ENCODE results near the gene SLC7A8.
"Not testable (repeated sequence)": the region's sequence is repeated elsewhere in the genome, so short reads cannot be mapped to it uniquely, and the experiment has no call there.

Gene SLC7A8

DNA sequence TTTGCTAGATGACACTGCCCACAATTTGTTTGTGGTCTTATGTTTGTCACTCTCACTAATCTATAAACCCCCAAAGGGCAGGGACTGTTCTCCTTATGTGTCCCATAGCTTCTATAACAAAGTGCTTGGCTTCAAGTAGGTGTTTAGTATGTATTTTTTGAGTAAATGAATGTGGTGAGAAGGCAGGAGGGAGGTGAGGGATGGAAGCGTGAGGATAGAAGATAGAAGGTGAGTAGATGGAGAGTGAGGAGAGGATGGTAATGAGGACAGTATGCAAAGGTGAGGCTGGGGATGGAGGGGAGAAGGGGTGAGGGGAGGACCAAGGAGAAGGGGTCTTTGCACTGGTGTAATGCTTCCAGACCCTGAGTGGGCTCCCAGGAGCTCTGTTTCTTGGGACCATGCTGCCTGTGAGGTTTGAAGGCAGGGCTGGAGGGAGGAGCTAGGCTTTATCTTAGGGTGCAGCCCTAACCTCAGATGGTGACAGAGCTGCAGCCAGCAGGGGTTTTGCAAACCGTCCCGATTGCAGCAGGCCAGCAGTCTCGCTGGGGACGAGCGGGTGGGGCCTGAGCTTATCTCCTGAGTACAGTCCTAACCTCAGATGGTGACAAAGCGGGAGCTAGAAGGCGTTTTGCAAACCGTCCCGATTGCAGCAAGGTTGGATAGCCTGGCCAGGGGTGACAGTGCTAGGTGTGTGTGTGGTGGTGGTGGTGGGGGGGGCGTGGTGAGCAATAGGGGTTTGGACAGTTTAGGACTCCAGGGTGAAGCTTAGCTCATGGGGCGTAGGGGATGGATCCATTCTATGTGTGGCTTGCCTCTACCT lies 70.9 kb downstream of the SLC7A8 start:
- DNase-seq: no peak

DNA sequence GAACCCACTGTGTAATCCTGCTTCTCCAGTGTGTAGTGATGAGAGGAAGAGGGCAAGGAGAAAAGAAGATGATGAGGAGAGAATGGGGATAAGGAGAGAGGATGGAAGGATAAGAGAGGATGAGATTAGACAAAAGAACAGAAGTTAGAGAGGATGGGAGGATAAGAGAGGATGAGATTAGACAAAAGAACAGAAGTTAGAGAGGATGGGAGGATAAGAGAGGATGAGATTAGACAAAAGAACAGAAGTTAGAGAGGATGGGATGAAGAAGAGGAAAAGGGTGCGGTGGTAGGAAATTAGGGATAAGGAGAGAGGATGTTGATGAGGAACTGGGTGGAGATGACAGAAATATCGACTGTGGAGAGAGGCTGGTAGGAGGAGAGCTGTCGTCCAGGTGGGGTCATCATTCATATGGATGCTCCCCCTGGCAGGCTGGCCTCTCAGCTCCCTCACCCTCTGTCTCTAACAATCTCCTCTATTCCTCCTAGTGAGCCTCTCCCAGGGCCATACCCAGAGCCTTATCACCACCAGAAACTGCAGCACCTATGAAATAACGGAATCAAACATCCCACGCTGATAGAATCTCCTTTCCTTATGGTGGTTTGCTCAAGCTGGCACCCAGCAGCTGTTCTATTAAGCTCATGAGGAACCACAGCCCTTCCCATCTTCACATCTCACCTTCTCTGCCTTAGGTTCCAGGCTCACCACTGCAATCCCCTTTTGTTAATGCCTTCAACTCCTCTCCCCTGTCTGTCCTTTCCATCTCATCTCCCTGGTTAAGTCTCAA lies 72.7 kb downstream of the SLC7A8 start:
- no peak for DNase-seq

DNA sequence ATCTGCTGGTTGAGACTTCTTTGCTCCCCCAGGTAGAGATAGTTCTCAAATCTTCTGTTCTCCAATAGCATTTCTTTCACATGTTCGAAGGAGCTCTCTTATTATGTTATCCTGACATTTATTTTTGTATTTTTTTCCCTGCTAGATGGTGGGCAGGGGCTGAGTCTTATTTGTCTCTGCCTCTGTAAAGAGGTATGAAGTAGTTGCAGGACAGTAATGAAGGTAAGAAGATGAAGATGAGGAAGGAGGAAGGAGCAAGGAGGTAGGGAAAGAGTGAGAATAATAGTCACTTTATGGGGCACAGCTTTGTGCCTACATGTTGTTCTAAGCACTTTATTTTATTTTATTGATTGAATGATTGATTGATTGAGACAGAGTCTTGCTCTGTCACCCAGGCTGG lies 73.7 kb downstream of the SLC7A8 start:
- no peak for DNase-seq

DNA sequence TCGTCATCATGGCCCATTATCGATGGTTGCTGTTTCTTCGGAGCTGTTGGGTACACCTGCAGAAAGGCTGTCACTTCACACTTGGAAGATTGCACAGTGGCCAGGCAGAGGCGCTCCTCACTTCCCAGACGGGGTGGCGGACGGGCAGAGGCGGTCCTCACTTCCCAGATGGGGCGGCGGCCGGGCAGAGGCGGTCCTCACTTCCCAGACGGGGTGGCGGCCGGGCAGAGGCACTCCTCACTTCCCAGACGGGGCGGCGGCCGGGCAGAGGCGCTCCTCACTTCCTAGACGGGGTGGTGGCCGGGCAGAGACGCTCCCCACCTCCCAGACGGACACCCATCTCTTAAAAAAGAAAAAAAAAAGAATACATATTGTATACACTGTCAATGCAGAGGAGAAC lies 75.3 kb downstream of the SLC7A8 start:
- not testable (repeated sequence) for DNase-seq

DNA sequence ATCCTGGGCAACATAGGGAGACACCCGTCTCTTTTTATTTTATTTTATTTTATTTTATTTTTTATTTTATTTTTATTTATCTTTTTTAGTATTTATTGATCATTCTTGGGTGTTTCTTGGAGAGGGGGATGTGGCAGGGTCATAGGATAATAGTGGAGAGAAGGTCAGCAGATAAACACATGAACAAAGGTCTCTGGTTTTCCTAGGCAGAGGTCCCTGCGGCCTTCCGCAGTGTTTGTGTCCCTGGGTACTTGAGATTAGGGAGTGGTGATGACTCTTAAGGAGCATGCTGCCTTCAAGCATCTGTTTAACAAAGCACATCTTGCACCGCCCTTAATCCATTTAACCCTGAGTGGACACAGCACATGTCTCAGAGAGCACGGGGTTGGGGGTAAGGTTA lies 75.8 kb downstream of the SLC7A8 start:
- not testable (repeated sequence) for DNase-seq

DNA sequence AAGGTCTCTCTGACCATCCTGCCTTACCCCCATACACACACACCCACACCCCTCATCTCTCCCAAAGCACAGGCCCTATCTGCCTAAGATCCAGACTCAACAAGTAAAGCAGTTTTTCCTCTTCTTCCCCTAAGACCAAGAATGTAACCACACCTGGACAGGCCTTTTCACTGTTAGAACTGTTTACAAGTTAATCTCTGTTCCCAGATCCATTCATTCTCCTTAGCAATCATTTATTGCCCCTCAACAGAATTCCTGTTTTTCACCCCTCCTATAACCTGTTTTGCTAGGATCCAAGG lies 76.8 kb downstream of the SLC7A8 start:
- no peak for DNase-seq

DNA sequence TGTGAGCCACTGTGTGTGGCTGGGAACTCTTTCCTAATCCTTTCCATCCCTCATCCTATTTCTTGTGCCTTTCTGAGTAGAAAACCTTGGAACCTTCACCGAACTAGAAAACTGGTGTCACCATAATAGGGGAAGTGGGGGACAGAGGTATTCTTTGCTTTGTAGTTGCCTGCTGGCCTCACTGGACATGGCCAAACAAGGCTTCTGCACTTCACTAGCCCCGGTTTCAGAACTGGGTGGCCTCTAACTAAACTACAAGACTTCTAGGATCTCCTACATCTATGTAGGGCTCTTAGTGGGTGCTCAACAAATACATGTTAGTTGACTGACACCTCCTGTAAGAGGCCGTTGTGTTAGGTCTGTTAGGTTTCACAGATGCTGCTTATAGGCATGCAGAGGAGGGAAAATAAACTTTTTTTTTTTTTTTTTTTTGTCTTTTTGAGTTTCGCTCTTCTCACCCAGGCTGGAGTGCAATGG lies 78.1 kb downstream of the SLC7A8 start:
- no peak for DNase-seq

DNA sequence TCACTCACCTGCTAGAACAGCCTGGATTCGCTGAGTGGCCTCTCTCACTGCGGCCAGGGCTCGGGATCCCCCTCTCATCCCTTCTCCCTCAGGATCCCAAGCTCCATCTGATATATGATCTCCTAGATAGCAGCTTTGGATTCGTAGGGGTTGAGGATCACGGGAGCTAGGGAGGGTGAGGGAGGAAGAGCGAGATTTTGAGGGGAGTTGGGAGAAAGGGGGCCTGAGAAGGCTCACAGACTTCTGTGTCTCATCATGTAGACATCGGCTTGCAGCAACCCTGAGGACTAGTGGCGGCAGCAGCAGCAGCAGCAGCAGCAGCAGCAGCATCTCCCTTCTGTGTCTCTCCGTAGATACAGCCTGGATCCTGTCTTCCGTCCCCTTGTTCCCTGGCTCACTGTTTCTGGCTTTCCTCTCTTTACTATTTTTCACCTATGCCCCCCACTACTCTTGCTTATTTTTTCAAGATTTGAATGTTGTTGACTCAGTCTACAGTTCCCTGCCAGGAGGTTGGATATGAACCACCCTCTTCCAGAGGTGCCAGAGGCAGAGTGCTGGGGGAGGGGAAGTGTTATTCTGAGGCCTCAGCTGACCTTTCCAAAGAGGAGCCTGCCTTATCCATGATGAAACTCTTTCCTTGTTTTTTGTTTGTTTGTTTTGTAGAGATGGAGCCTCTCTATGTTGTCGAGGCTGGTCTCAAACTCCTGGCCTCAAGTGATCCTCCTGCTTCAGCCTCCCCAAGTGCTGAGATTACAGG lies 78.7 kb downstream of the SLC7A8 start, which contains the start of gene CIROP:
TSS of gene CIROP (minus strand) at position 399 of the 757 bp plus-strand sequence. CDS start at position 330, 69 bp downstream.
- DNase-seq: no peak

DNA sequence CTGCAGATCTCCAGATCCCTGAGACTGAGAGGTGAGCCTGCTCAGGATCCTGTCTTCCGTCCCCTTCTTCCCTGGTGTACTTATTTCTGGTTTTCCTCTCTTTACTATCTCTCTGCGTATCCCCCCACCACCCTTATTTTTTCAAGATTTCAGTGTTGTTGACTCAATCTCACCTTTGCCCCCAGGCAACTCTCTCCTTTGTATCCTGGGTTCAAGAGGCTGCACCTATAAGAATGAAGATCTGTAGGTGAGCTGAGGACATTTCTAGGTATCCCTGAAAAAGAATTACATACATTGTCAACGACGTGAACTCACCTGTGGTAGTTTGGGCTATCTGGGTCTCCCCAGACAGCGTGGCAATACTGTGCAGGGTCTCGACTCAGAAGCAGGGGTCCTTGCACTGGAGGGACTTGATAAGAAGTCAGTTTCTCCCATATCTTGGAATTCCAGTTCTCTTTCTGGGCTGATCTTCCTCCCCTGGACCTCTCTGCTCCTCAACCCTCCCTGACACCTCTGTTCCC lies 79.3 kb downstream of the SLC7A8 start:
- no peak for DNase-seq

DNA sequence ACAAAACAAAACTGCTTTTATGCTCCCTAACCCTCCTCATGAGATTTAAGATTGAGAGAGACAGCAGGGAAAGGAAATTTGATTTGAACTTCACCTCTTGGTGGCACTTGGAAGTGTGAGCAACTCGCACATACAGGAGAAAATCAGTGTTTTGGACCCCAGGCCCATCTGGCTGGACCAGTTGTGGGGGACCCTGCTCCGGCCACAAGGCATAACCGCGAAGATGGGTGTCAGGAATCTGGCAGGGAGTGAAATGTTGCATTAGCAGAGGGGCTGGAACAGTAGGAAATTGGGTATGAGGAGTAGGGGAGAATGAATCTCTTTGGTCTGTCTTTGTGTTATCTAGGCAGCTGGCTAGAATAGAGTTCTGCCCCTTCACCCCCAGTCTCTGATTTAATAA lies 79.9 kb downstream of the SLC7A8 start:
- DNase-seq: no peak

DNA sequence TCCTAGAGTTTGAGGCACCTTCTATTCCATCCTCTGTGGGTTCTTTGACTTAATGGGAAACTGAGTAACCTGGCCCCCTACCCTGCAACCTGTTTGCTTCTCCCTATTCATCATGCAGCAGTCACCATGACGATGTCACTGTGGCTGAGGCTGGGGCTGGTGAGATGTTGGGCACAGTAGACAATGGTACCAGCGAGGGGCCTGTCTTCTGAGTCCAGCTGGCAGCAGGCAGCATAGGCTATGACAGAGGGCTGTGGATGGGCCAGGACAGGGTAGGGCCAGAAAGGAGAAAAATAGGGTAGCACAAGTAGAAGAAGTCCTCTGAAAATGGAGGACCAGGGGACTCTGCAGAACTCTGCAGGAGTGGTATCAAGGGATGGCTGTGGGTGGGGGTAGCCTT lies 80.7 kb downstream of the SLC7A8 start:
- DNase-seq: no peak

DNA sequence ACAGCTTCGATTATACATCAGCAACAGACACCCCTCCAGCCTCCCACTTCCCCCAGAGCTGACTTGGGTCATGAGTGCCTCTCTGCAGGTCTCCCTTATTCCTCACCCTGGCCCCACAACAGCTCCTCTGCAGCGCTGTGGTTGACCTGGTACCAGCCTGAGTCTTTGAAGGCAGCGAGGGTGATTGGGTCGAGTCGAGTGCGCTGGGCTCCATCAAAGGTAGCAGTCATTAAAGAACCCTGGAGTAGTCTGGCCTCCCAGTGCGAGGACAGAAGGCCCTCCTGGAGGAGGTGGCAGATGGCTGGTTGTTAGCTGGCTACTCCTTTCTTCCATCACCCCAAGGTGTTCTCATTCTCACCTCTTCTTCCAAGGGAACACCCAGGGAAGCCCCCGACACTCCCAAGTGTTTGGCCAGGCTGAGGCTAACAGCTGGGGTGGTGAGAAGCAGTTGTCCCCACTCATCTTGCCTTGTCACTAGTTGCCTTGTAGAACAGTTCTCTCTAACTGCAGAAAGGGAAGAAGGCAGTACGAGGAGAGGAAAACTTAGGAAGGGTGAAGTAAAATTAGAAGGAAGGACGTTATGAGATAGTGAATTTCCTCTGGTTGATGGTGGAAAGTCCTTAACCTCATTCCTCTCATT lies 81.4 kb downstream of the SLC7A8 start:
- no peak for DNase-seq

DNA sequence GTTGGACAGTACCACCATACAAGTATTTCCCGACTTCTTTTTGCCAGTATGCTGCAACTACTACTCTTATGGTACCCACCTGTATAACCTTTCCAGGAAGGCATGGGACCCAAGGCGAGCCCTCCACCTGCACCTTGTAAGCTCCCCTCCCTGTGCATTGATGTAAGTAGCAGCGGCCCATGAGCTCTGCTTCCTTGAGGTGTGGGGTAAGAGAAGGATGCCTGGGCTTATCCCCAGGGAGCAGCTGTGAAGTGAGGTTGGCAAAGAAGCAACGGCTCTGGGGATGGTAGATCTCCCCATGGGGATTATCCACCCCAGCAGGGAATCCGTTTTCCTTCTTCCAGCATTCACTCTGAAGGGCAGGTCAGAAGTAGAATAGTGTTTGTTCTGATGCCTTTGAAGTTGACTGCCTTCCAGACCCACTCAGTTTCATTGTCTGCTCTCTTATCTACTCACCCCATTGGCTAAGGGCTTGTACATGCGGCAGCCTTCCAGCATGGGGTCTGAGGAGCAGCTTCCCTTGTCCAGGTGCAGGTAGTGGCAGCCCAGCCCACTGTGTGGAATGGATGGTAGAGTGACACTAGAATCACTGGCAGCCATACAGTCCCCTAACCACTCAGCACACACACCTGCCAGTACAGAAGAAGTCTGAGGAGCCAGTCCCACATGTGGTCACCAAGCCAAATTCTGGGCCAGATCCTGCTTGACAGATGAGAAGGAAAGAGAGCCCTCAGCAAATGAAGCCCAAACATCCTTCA lies 82.1 kb downstream of the SLC7A8 start:
- DNase-seq: no peak

DNA sequence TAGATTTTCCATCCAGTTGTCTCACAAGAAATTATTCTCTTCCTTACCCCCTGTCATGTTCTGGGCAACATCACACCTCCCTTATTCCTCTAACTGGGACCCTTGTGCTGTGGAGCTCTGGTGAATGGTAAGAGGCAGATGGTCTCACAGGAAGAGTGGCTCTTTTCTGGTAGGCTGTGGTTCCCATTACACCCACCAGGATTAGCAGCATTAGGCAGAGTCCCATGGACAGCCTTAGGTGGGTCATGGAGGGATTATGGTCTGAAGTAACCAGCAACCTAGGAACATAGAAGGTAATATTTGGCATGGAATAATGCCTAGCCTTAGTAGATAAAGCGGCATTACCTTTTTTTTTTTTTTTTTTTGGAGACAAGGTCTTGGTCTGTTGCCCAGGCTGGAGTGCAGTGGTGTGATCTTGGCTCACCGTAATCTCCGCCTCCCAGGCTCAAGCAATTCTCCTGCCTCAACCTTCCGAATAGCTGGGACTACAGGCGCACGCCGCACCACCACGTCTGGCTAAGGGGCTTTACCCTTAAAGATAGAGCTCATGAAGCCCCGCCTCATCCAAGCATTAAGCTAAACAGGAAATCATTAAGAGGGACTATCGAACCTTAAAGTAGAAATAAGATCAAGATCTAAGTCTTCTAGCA lies 84.1 kb downstream of the SLC7A8 start:
- no peak for DNase-seq

DNA sequence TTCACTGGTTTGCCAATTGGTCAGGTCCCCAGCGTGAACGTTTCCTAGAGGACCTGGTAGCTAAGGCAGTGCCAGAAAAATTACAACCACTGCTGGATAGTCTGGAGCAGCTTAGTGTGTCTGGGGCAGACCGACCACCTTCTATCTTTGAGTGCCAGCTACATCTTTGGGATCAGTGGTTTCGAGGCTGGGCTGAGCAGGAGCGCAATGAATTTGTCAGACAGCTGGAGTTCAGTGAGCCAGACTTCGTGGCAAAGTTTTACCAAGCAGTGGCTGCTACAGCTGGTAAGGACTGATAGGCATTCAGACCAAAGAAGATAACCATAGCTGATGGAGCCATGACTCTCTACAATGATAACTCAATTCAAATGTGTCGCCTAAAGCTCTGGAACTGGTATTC lies 85.7 kb downstream of the SLC7A8 start:
- DNase-seq: no peak

DNA sequence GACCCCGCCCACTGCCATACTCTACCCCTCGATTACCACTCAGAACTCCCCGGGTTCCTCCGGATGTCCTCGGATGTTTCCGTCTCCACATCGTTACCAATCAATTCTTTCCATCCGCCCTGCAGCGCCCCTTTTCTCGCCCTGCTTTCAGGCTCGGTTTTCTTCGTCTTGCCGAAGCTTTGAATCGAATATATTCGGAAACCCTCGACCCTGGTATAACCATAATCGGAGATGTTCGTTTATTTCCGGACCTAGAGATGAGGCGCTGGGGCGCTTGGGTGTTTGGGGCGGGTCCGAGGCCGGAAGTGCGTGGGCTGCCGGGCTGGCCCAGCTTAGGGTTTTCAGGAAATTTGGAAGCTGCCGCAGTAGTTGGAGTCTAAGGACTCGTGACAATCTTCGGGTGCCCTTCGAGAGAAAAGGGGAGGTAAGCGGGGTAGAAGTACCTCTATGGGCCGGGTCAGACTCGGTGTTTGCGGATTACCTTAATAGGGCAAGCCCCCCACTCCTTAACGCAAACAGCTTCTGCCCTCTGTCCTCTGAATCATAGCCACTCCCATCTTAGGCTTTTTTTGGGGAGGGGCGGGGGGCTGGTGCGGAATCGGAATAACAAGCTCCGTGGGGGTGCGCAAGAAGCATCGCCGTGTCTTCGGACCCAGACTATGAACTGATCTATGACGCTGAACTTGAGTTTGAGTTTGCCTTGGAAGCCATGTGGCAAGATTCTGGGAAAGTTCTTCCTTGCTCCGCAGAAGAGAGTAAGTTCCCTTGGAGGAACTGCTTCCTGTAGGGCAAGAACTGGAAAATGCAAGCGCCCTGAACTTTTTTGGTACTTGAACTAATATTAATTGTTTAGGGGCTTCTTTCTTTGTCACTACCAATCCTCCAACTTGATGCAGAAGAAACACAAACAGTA lies 88.0 kb downstream of the SLC7A8 start, which contains the start of gene C14orf119:
TSS of gene C14orf119 (plus strand) at position 310 of the 913 bp plus-strand sequence. CDS start 2,154 bp downstream, outside the sequence.
- no peak for DNase-seq

DNA sequence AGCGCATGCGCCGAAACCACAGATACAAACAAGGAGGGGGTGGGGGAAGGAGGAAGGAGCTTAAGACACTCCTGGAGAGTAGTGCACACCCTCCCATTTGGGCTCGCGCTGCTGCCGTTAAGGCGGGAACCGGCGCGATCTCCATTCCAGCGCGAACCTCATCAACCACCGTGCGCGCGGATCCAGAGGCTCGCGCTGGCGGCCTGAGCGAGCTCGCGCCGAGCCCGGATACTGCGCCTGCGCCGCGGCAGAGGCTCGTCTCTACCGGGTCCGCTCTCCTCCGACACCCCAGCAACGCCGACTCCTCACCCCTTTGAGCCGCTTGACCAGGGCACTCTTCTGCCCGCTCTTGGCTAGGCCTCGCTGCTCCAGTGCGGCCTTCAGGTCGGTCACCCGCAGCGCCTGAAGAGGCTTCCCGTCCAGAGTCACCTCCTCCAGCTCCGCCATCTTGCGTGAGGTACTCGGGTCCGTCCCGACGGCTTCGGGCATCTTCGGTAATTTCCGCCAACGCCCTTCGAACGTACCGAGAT lies 88.7 kb downstream of the SLC7A8 start, which contains the start of gene ACIN1:
TSS of gene ACIN1 (minus strand) at position 471 of the 530 bp plus-strand sequence. CDS start at position 447, 24 bp downstream.
- no peak for DNase-seq

DNA sequence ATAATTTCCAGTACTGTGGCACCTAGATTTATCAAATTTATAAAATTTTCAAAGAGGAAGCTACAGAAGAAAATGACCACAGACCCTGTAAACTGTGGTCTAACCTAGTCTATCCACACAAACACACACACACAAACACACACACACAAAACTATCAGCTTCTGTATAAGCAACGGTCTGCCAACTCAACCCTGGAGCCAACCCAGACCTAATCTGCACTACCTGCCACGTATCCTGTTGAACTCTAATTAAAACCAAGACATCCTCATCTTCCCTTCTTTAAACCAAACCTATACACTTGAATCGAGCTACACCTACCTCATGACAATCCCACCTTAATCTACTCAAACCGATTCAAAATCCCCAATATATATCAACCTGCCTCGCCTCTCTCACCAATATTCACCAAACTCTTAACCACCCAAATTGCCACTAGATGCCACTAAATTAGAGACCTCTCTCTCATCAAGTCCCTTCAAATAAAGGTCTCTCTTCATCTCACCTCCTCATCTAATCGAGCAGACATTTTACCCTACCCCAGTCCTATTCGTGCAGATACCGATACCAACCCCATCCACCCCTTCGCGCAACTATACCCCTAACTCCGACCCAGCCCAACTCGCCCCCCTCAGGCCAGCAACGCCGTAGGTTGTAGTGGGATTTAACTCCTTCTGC lies 89.3 kb downstream of the SLC7A8 start:
- no peak for DNase-seq

DNA sequence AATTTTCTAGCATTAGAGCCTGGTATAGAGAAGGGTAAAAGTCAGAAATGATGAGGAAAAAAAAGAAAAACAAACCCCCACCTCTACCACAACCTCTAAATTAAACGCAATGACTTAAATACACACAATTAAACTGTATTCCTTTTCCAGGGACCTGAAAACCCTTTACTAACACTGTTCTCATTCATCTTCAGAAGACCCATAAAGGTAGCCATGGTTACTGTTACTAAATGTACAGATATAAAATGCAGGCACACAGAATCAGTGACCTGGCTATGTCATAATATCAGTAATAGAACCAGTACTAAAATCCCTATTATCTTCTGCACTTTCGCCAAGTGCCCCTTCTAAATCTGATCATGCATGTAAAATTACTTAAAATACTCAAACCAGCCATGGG lies 89.9 kb downstream of the SLC7A8 start:
- DNase-seq: no peak

Data from NCI-H1048 (cell line).